IMR-90 (cell line): ENCODE data around the gene DNAJC11. TPM values are rescaled to one million over a fixed set of nuclear protein-coding genes. Genes with fewer than 3 reads are reported as not detected.

Experiments used
- ATAC-seq: fragments of 200-7000 bp; cut with Tn5 transposase; 2 replicates; pipeline ENCODE4 v1.9.1; 2020; ENCODE audit warnings: low read depth, mild to moderate bottlenecking, moderate library complexity
- BruUV-seq: library from RNA; stranded (reverse); fragments of 400-500 nt; replicated peaks from 2 replicates; lab custom pipeline; 2021; lab: Mats Ljungman, UMichigan
- CTCF ChIA-PET: fragments of 300-600 bp; formaldehyde crosslinking; extraction: SDS; loops from one replicate; lab custom pipeline; 2021; ENCODE audit warnings: antibody characterized with exemption; lab: Yijun Ruan, JAX
- POLR2A ChIA-PET: fragments of 300-600 bp; sonication (Branson Sonifier 250); formaldehyde crosslinking; loops from one replicate; lab custom pipeline; 2022; ENCODE audit warnings: antibody characterized with exemption; ENCODE audit not compliant: unreplicated experiment; lab: Charles Lee
- DNase-seq: peaks from one replicate; pipeline ENCODE4 v3.0.0; 2013
- H2AFZ ChIP-seq: replicated peaks from 2 replicates; pipeline ENCODE3; 2013; ENCODE audit warnings: low read length, mild to moderate bottlenecking; ENCODE audit not compliant: poor library complexity
- H2AK5ac ChIP-seq: 2 replicates; pipeline ENCODE4 v1.6.1; 2013; ENCODE audit warnings: low read depth, low read length, inconsistent platforms
- H2AK9ac ChIP-seq: replicated peaks from 2 replicates; pipeline ENCODE3; 2013; ENCODE audit warnings: mild to moderate bottlenecking, low read depth, low read length, moderate library complexity; ENCODE audit not compliant: poor library complexity
- H2BK120ac ChIP-seq: 2 replicates; pipeline ENCODE4 v1.6.1; 2013; ENCODE audit warnings: low read depth, low read length, inconsistent platforms
- H2BK15ac ChIP-seq: 3 replicates; pipeline ENCODE4 v1.6.1; 2013; ENCODE audit warnings: low read depth, low read length, inconsistent platforms
- H2BK20ac ChIP-seq: 2 replicates; pipeline ENCODE4 v1.6.1; 2013; ENCODE audit warnings: low read depth, mild to moderate bottlenecking, inconsistent platforms, low read length, moderate library complexity
- H2BK5ac ChIP-seq: 2 replicates; pipeline ENCODE4 v1.6.1; 2013; ENCODE audit warnings: mild to moderate bottlenecking, low read depth, low read length, inconsistent platforms; ENCODE audit not compliant: poor library complexity, severe bottlenecking
- H3K14ac ChIP-seq: replicated peaks from 2 replicates; pipeline ENCODE4 v1.6.1; 2013; ENCODE audit warnings: low read depth, low read length, inconsistent platforms
- H3K18ac ChIP-seq: 2 replicates; pipeline ENCODE4 v1.6.1; 2013; ENCODE audit warnings: low read depth, low read length, control low read depth
- H3K23ac ChIP-seq: 2 replicates; pipeline ENCODE4 v1.6.1; 2013; ENCODE audit warnings: low read depth, low read length, inconsistent platforms
- H3K27ac ChIP-seq: 2 replicates; pipeline ENCODE4 v1.5.1; 2013; ENCODE audit warnings: mild to moderate bottlenecking, control low read depth, low read length; ENCODE audit not compliant: insufficient read depth
- H3K27me3 ChIP-seq: 2 replicates; pipeline ENCODE4 v1.6.1; 2013; ENCODE audit warnings: low read length; ENCODE audit not compliant: control insufficient read depth, insufficient read depth
- H3K36me3 ChIP-seq: 2 replicates; pipeline ENCODE4 v1.6.1; 2013; ENCODE audit warnings: low read length, mixed read lengths; ENCODE audit not compliant: control insufficient read depth, insufficient read depth
- H3K4ac ChIP-seq: 2 replicates; pipeline ENCODE4 v1.6.1; 2013; ENCODE audit warnings: low read depth, low read length, inconsistent platforms
- H3K4me1 ChIP-seq: 2 replicates; pipeline ENCODE4 v1.6.1; 2013; ENCODE audit warnings: low read length, mixed read lengths; ENCODE audit not compliant: control insufficient read depth, insufficient read depth
- H3K4me2 ChIP-seq: 2 replicates; pipeline ENCODE4 v1.6.1; 2013; ENCODE audit warnings: low read depth, mild to moderate bottlenecking, control low read depth, low read length, moderate library complexity
- H3K4me3 ChIP-seq: 2 replicates; pipeline ENCODE4 v1.5.1; 2013; ENCODE audit warnings: low read depth, mild to moderate bottlenecking, control low read depth, low read length, moderate library complexity; ENCODE audit not compliant: insufficient read depth
- H3K56ac ChIP-seq: 2 replicates; pipeline ENCODE4 v1.6.1; 2013; ENCODE audit warnings: low read length, inconsistent platforms; ENCODE audit not compliant: insufficient read depth; ENCODE audit errors: extremely low read depth
- H3K79me1 ChIP-seq, 2 experiments: 2 replicates each; pipeline ENCODE4 v1.6.1; 2013; ENCODE audit warnings: low read length in 2 of 2, inconsistent platforms in 1 of 2, low read depth in 1 of 2
- H3K9ac ChIP-seq: 2 replicates; pipeline ENCODE4 v1.6.1; 2013; ENCODE audit warnings: low read depth, low read length, control low read depth
- H3K9me1 ChIP-seq: 2 replicates; pipeline ENCODE4 v1.6.1; 2013; ENCODE audit warnings: low read length, inconsistent platforms; ENCODE audit not compliant: insufficient read depth
- H3K9me3 ChIP-seq: 2 replicates; pipeline ENCODE4 v1.6.1; 2013; ENCODE audit warnings: low read length; ENCODE audit not compliant: control insufficient read depth, insufficient read depth
- H4K20me1 ChIP-seq: 2 replicates; pipeline ENCODE4 v1.6.1; 2013; ENCODE audit warnings: low read length, inconsistent platforms; ENCODE audit not compliant: insufficient read depth
- H4K5ac ChIP-seq: 2 replicates; pipeline ENCODE4 v1.6.1; 2013; ENCODE audit warnings: mild to moderate bottlenecking, low read depth, low read length, control low read depth
- H4K8ac ChIP-seq, 2 experiments: 2 replicates each; pipeline ENCODE4 v1.6.1; 2013; ENCODE audit warnings: low read depth in 2 of 2, low read length in 2 of 2, control low read depth in 1 of 2, inconsistent platforms in 1 of 2
- H4K91ac ChIP-seq: 2 replicates; pipeline ENCODE4 v1.6.1; 2013; ENCODE audit warnings: low read depth, low read length, inconsistent platforms; ENCODE audit not compliant: insufficient read depth
- BHLHE40 ChIP-seq: fragments of 150-350 bp; IDR thresholded peaks from 2 replicates; pipeline ENCODE4 v1.6.1; 2016; ENCODE audit warnings: mild to moderate bottlenecking, low read depth, low read length
- CTCF ChIP-seq: conservative IDR thresholded peaks from 2 replicates; pipeline ENCODE4 v1.5.1; 2012; ENCODE audit warnings: mild to moderate bottlenecking, low read depth, low read length, improper control_type of control experiment
- ELK1 ChIP-seq: fragments of 150-350 bp; IDR thresholded peaks from 2 replicates; pipeline ENCODE4 v1.6.1; 2016; ENCODE audit warnings: low read depth, mild to moderate bottlenecking, low read length, moderate library complexity, borderline replicate concordance
- FOS ChIP-seq: fragments of 150-350 bp; IDR thresholded peaks from 2 replicates; pipeline ENCODE4 v1.6.1; 2016; ENCODE audit warnings: low read depth, low read length
- MAFK ChIP-seq: IDR thresholded peaks from 2 replicates; pipeline ENCODE4 v1.6.1; 2012; ENCODE audit warnings: low read depth, low read length, improper control_type of control experiment
- NFE2L2 ChIP-seq: fragments of 150-350 bp; IDR thresholded peaks from 2 replicates; pipeline ENCODE4 v1.6.1; 2016; ENCODE audit warnings: low read depth, mild to moderate bottlenecking, low read length
- RAD21 ChIP-seq: IDR thresholded peaks from 2 replicates; pipeline ENCODE4 v1.6.1; 2012; ENCODE audit warnings: low read length, improper control_type of control experiment
- RCOR1 ChIP-seq: IDR thresholded peaks from 2 replicates; pipeline ENCODE4 v1.6.1; 2012; ENCODE audit warnings: mild to moderate bottlenecking, low read length, improper control_type of control experiment; ENCODE audit not compliant: insufficient replicate concordance
- RFX5 ChIP-seq: IDR thresholded peaks from 2 replicates; pipeline ENCODE4 v1.8.0; 2012; ENCODE audit warnings: low read depth, mild to moderate bottlenecking, low read length, moderate library complexity
- SMC3 ChIP-seq: fragments of 150-350 bp; IDR thresholded peaks from 2 replicates; pipeline ENCODE4 v1.6.1; 2016; ENCODE audit warnings: low read depth, mild to moderate bottlenecking, antibody characterized with exemption, low read length, moderate library complexity
- USF2 ChIP-seq: fragments of 150-350 bp; IDR thresholded peaks from 2 replicates; pipeline ENCODE4 v1.6.1; 2017; ENCODE audit warnings: mild to moderate bottlenecking, antibody characterized with exemption, low read length, low read depth
- WGBS, 2 experiments: methylation state at CpG; one replicate each; pipeline versions ENCODE4 v1.1.5 to v1.1.7; 2013; ENCODE audit warnings: missing lambda C conversion rate in 2 of 2; ENCODE audit not compliant: insufficient read length in 1 of 2; ENCODE audit errors: extremely low coverage in 2 of 2; 5-methylcytosine and 5-hydroxymethylcytosine counted together
- dilution Hi-C: fragments of 300-500 bp; cut with HindIII; formaldehyde crosslinking; loops from one replicate; pipeline ENCODE4 v1.14.3; 2018; ENCODE audit warnings: low sequenced_read_pairs; ENCODE audit not compliant: unreplicated experiment
- in situ Hi-C: fragments of 300-500 bp; cut with MboI; formaldehyde crosslinking; loops from 3 replicates; pipeline ENCODE4 v1.14.3; 2019; ENCODE audit warnings: low sequenced_read_pairs, inconsistent platforms, mixed read lengths
- intact Hi-C: fragments of 100-400 bp; cut with micrococcal nuclease; formaldehyde crosslinking; loops from 2 replicates; pipeline ENCODE4 v1.10.0; 2022
- polyA plus RNA-seq, 3 experiments: library from polyadenylated mRNA; depleted of rRNA; stranded (reverse); fragments of >200 nt; gene quantifications; 2 replicates each; pipeline ENCODE4 v1.2.3, GENCODE V29; 2012; ENCODE audit warnings: low replicate concordance in 1 of 3
- total RNA-seq: library from RNA; depleted of rRNA; stranded (reverse); fragments of >200 nt; gene quantifications from 2 replicates; pipeline ENCODE4 v1.2.3, GENCODE V29; 2012

DNAJC11 gene
- total and polyA plus RNA-seq, 2 of the 4 experiments (the other 2 are of a cell fraction) = 38.7 to 48.5 TPM

GRCh38 chr1:6603915-6604558 lies 97.6 kb downstream of the DNAJC11 start (continued):
- no peak for TF ChIP-seq RCOR1

GRCh38 chr1:6603238-6603914 lies 98.2 kb downstream of the DNAJC11 start:
- Histone ChIP-seq H3K4me3 (peak overlapping the region; percentile 49), H3K4me2 (peak overlapping the region; percentile 75), H2BK15ac (peak overlapping the region; percentile 89), H3K9me3 (no peaks in the 10 kb centered on the region), H2AFZ (peak overlapping the region; percentile 96), H3K4ac (peak overlapping the region; percentile 85), H4K8ac (peak overlapping the region; percentile 98), H2BK5ac (peak overlapping the region; percentile 96), H2BK20ac (peak overlapping the region; percentile 80), H3K27ac (peak overlapping the region; percentile 95), H2AK5ac (peak overlapping the region; percentile 79), H3K9me1 (peaks cover 13% of the 10 kb centered on the region), H3K4me1 (peaks cover 14% of the 10 kb centered on the region), H3K79me1 (peaks cover 0 to 39% of the 10 kb centered on the region in 2 experiments; a peak in 2 of 4 replicates), H3K27me3 (no peaks in the 10 kb centered on the region), H3K9ac (peak overlapping the region; percentile 81), H2BK120ac (peak overlapping the region; percentile 95), H2AK9ac (peak overlapping the region; percentile 88), H3K23ac (peak overlapping the region; percentile 84), H4K5ac (peak overlapping the region; percentile 96), H3K18ac (peak overlapping the region; percentile 81), H4K91ac (peak overlapping the region; percentile 96), H4K20me1 (peaks cover 38% of the 10 kb centered on the region), H3K14ac (peak overlapping the region; percentile 95), H3K56ac (peak overlapping the region; percentile 94), H3K36me3 (peaks cover 6% of the 10 kb centered on the region; the same call in 1 of the 2 replicates)
- ATAC-seq (peak; percentile 12), DNase-seq (peak; percentile 79)
- ChIA-PET CTCF (interaction anchor here (0.7 kb wide), 1 partner anchor 22 kb away, joined by 5 read pairs; no protein-coding TSS in a partner anchor), POLR2A (no interaction called here)
- in situ Hi-C loops = no loop called here
- intact Hi-C loops = no loop called here
- dilution Hi-C loops = no loop called here
- WGBS, 2 experiments = 1% methylated on average over 17 of the region's 36 CpGs; no CpG with 5 or more reads in 1 of the 2 experiments
- no TSS peak for BruUV-seq
- no peak for TF ChIP-seq CTCF
- TF ChIP-seq USF2 = no peak
- TF ChIP-seq RAD21 = no peak
- no peak for TF ChIP-seq FOS
- TF ChIP-seq BHLHE40 = no peak
- no peak for TF ChIP-seq RFX5
- TF ChIP-seq ELK1 = no peak
- no peak for TF ChIP-seq NFE2L2
- no peak for TF ChIP-seq MAFK
- TF ChIP-seq SMC3 = no peak
- TF ChIP-seq RCOR1 = no peak
